ENCODE measurements around the gene SLC25A5.
"Not testable (repeated sequence)": the region's sequence is repeated elsewhere in the genome, so short reads cannot be mapped to it uniquely, and the experiment has no call there.

SLC25A5 gene

DNA sequence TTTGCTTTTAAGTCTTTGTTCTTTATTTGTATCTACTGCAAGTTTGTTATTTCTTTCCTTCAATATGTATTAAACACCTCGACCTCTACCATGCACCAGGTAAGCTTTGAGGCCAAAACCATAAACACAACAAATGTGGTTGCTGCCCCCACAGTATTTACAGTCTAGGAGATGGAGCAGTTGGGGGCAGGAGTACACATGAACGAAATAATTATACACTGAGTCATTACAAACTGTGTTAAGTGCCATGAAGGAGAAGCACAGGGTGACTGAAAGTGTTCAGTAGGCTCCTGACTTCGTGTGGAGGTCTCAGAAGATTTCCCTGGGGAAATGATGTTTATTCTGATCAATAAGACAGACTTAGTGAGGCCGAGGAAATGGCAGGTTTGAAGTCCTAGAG, 38.8 kb upstream of the SLC25A5 start:
- no peak for TF ChIP-seq EZH2 (IDR thresholded peaks at IDR 0.05)
- no peak for TF ChIP-seq POLR2AphosphoS5 (IDR thresholded peaks at IDR 0.05; ENCODE audit: borderline replicate concordance, low read depth, low read length)
- no peak for TF ChIP-seq FOXP2 (optimal IDR thresholded peaks at IDR 0.05; ENCODE audit: control extremely low read depth, extremely low read length, insufficient read depth)
- no peak overlapping the region for H3K27ac ChIP-seq
- H3K36me3 ChIP-seq (ENCODE audit: insufficient read depth, low read length), result no peaks in the 10 kb centered on the region
- no peak overlapping the region for H3K4me3 ChIP-seq
- no peak for DNase-seq (ENCODE audit: low read depth, low spot score)
- no peaks in the 10 kb centered on the region for H3K9me3 ChIP-seq (ENCODE audit: low read depth, low read length)
- H3K9ac ChIP-seq (ENCODE audit: insufficient read length), result no peak overlapping the region

DNA sequence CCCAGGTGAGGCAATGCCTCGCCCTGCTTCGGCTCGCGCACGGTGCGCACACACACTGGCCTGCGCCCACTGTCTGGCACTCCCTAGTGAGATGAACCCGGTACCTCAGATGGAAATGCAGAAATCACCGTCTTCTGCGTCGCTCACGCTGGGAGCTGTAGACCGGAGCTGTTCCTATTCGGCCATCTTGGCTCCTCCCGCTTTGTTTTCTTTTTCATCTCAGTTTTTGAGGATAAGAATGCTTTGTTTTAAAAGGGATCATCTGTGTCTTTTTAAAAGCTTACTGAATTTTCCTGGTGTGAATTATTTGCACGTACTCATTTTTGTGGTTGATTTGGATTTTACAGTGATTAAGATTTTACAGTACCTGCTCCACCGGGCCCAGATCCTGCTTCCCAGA, 26.9 kb upstream of the SLC25A5 start:
- not testable (repeated sequence) for H3K9ac ChIP-seq (ENCODE audit: insufficient read length); H3K9me3 ChIP-seq (ENCODE audit: low read depth, low read length); H3K36me3 ChIP-seq (ENCODE audit: insufficient read depth, low read length); H3K4me3 ChIP-seq; DNase-seq (ENCODE audit: low read depth, low spot score); H3K27ac ChIP-seq

DNA sequence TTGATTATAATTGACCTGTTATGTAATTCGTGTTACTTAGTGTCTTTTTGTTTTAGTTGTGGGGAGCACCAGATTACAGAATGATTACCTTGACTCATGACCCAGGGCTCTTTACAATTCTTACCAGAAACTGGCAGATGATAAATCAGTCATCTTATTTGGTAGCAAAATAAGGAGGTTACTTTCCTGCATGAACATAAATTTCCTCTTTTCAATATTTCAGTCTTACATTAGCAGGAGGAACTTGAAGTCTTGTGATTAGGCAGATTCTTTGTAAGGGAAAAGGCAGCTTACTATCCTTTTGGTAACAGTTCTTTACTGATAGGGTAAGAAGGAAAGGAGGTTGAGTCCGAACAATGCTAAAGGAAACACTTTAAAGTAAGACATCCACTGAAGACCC, 26.0 kb upstream of the SLC25A5 start:
- DNase-seq (ENCODE audit: low read depth, low spot score), result no peak
- Histone ChIP-seq H3K4me3 (no peak overlapping the region), H3K9me3 (ENCODE audit: low read depth, low read length) (no peaks in the 10 kb centered on the region), H3K36me3 (ENCODE audit: insufficient read depth, low read length) (no peaks in the 10 kb centered on the region), H3K9ac (ENCODE audit: insufficient read length) (no peak overlapping the region), H3K27ac (no peak overlapping the region)
- TF ChIP-seq POLR2AphosphoS5 (IDR thresholded peaks at IDR 0.05; ENCODE audit: borderline replicate concordance, low read depth, low read length), result no peak
- TF ChIP-seq EZH2 (IDR thresholded peaks at IDR 0.05), result no peak
- TF ChIP-seq FOXP2 (optimal IDR thresholded peaks at IDR 0.05; ENCODE audit: control extremely low read depth, extremely low read length, insufficient read depth), result no peak

DNA sequence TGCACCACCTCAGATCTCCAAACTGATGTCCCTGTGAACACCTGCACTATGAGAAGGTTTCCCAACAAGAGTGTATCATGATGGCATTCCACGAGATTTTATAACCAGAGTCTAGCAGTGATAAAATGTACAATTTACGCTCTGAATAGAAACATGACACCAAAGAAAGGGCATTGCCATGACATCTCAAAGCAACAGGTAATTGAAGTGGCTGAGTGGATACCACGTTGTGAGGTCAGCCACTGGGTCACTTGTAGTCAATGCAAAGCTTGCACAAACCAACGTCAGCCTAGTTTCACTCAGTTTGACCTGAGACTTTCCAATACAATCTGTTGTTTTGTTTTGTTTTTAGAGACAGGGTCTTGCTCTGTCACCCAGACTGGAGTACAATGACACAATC, 15.0 kb upstream of the SLC25A5 start:
- DNase-seq (ENCODE audit: low read depth, low spot score), result no peak
- Histone ChIP-seq H3K9ac (ENCODE audit: insufficient read length) (no peak overlapping the region), H3K9me3 (ENCODE audit: low read depth, low read length) (no peaks in the 10 kb centered on the region), H3K27ac (no peak overlapping the region), H3K4me3 (no peak overlapping the region), H3K36me3 (ENCODE audit: insufficient read depth, low read length) (no peaks in the 10 kb centered on the region)
- TF ChIP-seq POLR2AphosphoS5 (IDR thresholded peaks at IDR 0.05; ENCODE audit: borderline replicate concordance, low read depth, low read length) (no peak), FOXP2 (optimal IDR thresholded peaks at IDR 0.05; ENCODE audit: control extremely low read depth, extremely low read length, insufficient read depth) (no peak), EZH2 (IDR thresholded peaks at IDR 0.05) (no peak)

DNA sequence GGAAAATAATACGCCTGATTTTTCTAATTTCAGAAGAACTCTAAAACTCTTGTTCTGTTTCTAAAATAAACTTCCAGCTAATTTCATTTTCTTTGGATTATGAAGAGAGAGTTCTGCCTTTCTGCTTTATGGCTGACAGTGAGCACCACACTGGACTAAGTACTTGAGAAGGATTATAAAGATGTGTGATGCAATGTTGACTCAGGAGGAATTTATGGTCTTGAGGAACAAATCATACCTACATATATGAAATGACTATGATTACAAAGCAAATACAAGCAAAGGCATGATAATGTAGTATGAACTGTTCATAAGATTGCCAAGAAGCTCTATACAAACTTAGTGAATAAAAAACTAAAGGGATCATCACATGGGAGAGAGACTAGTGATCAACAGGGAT, 13.0 kb upstream of the SLC25A5 start:
- H3K36me3 ChIP-seq (ENCODE audit: insufficient read depth, low read length), result no peaks in the 10 kb centered on the region
- no peaks in the 10 kb centered on the region for H3K9me3 ChIP-seq (ENCODE audit: low read depth, low read length)
- TF ChIP-seq EZH2 (IDR thresholded peaks at IDR 0.05) (no peak), POLR2AphosphoS5 (IDR thresholded peaks at IDR 0.05; ENCODE audit: borderline replicate concordance, low read depth, low read length) (no peak)
- no peak overlapping the region for H3K4me3 ChIP-seq
- H3K27ac ChIP-seq, result no peak overlapping the region
- no peak for DNase-seq (ENCODE audit: low read depth, low spot score)
- no peak overlapping the region for H3K9ac ChIP-seq (ENCODE audit: insufficient read length)

DNA sequence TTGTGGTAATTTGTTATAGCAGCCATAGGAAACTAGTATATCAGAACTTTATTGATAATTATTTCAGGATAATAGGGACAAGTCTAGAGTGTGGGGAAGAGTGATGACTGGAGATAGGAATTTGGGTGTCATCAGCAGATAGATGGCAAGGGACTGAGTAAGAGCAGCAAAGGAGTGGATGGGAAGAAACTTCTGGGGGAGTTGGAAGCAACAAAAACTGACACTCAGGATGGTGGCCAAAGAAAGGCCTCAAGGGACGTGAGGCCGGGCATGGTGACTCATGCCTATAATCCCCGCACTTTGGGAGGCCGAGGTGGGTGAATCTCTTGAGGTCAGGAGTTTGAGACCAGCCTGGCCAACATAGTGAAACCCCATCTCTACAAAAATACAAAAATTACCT, 9.1 kb upstream of the SLC25A5 start:
- no peak for DNase-seq (ENCODE audit: low read depth, low spot score)
- no peak overlapping the region for H3K27ac ChIP-seq
- H3K36me3 ChIP-seq (ENCODE audit: insufficient read depth, low read length), result no peaks in the 10 kb centered on the region
- H3K4me3 ChIP-seq, result no peak overlapping the region
- H3K9ac ChIP-seq (ENCODE audit: insufficient read length), result no peak overlapping the region
- H3K9me3 ChIP-seq (ENCODE audit: low read depth, low read length), result no peaks in the 10 kb centered on the region
- TF ChIP-seq EZH2 (IDR thresholded peaks at IDR 0.05) (no peak), POLR2AphosphoS5 (IDR thresholded peaks at IDR 0.05; ENCODE audit: borderline replicate concordance, low read depth, low read length) (no peak), FOXP2 (optimal IDR thresholded peaks at IDR 0.05; ENCODE audit: control extremely low read depth, extremely low read length, insufficient read depth) (no peak)

DNA sequence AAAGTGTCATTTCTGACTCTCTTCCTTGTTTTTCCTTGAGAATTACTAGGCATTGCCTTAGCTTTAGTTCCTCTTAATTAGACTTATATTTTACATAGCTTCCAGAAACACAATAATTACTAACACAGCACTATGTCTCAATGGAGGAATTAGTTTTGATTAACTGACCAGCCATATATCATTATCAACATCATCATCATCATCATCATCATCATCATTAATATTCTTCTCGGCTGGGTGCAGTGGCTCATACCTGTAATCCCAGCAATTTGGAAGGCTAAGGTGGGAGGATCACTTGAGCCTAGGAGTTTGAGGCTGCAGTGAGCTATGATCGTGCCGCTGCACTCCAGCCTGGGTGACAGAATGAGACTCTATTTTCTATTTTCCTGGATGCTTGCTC, 2.7 kb upstream of the SLC25A5 start:
- TF ChIP-seq FOXP2 (optimal IDR thresholded peaks at IDR 0.05; ENCODE audit: control extremely low read depth, extremely low read length, insufficient read depth) (no peak), POLR2AphosphoS5 (IDR thresholded peaks at IDR 0.05; ENCODE audit: borderline replicate concordance, low read depth, low read length) (no peak), EZH2 (IDR thresholded peaks at IDR 0.05) (no peak)
- H3K4me3 ChIP-seq, result no peak overlapping the region
- H3K9ac ChIP-seq (ENCODE audit: insufficient read length), result no peak overlapping the region
- DNase-seq (ENCODE audit: low read depth, low spot score), result no peak
- no peak overlapping the region for H3K27ac ChIP-seq
- peaks cover 13% of the 10 kb centered on the region for H3K36me3 ChIP-seq (ENCODE audit: insufficient read depth, low read length)
- H3K9me3 ChIP-seq (ENCODE audit: low read depth, low read length), result no peaks in the 10 kb centered on the region

DNA sequence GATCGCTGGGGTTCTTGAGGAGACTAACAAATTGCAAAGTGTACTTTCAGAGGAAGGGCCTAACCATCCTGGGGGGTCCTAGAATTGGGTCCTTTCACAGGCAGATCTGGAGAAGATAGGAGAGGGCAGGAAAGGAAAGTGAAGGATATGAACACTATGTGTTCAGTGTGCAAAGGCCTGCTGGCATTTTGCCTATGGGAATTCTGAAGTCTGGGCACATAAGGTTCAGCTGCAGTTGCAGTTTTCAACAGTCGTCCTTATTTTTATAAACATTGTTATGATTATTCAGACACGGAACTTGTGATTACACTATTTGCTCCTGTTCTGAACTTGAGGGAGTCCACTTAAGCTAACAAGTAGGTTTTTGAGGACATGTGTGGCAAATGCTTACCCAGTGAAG, 1.3 kb upstream of the SLC25A5 start:
- TF ChIP-seq EZH2 (IDR thresholded peaks at IDR 0.05), result no peak
- TF ChIP-seq FOXP2 (optimal IDR thresholded peaks at IDR 0.05; ENCODE audit: control extremely low read depth, extremely low read length, insufficient read depth), result no peak
- TF ChIP-seq POLR2AphosphoS5 (IDR thresholded peaks at IDR 0.05; ENCODE audit: borderline replicate concordance, low read depth, low read length), result no peak
- Histone ChIP-seq H3K9ac (ENCODE audit: insufficient read length) (no peak overlapping the region), H3K9me3 (ENCODE audit: low read depth, low read length) (no peaks in the 10 kb centered on the region), H3K4me3 (no peak overlapping the region), H3K27ac (no peak overlapping the region), H3K36me3 (ENCODE audit: insufficient read depth, low read length) (peaks cover 21% of the 10 kb centered on the region)
- DNase-seq (ENCODE audit: low read depth, low spot score), result no peak

DNA sequence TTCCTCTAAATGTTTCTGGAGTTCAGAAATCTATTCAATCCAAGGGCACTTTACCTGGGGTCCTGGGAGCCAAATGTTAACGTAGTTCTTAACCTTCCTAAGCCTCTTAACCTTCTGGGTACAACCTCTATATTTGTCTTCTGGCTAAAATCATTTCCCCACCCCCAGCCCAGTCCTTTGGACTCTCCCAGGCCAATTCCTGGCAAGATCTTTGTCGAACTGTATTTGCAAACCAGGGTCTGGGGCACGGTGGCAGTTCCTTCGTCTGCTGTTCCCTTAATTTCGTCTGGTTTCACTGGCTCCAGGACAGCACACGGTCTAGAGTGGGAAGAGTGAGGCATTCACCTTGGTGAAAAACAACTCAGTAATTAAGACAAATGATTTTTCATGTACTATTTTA, 811 bp upstream of the SLC25A5 start:
- H3K4me3 ChIP-seq, result peak overlapping the region; percentile 88; the same call in 1 of the 2 replicates

More for the DNA sequence above, 811 bp upstream of the SLC25A5 start:
- Histone ChIP-seq H3K36me3 (ENCODE audit: insufficient read depth, low read length) (peaks cover 21% of the 10 kb centered on the region), H3K9ac (ENCODE audit: insufficient read length) (no peak overlapping the region), H3K27ac (no peak overlapping the region), H3K9me3 (ENCODE audit: low read depth, low read length) (no peaks in the 10 kb centered on the region)
- DNase-seq (ENCODE audit: low read depth, low spot score), result no peak
- TF ChIP-seq POLR2AphosphoS5 (IDR thresholded peaks at IDR 0.05; ENCODE audit: borderline replicate concordance, low read depth, low read length), result no peak

Data from SK-N-MC (cell line).